ACC112 (cell line): ENCODE results near the gene RPIA.
A peak's percentile ranks its signal among the peaks of the same experiment; 100 is the strongest.
"Not testable (repeated sequence)": the region's sequence is repeated elsewhere in the genome, so short reads cannot be mapped to it uniquely, and the experiment has no call there.

ENCODE experiments used
- H2AFZ ChIP-seq: fragments of 200-600 bp; sonication (generic); one replicate; pipeline ENCODE4 v1.6.0; 2017; ENCODE audit warnings: antibody characterized with exemption, low read length; ENCODE audit not compliant: unreplicated experiment
- H3K27ac ChIP-seq: fragments of 200-600 bp; sonication (generic); 2 replicates; pipeline ENCODE4 v1.5.1; 2014; ENCODE audit warnings: low read depth, mild to moderate bottlenecking, antibody characterized with exemption, low read length, moderate library complexity
- H3K27me3 ChIP-seq: fragments of 200-600 bp; sonication (generic); 2 replicates; pipeline ENCODE4 v1.6.1; 2014; ENCODE audit warnings: mild to moderate bottlenecking, antibody characterized with exemption, low read length, moderate library complexity, mixed read lengths; ENCODE audit not compliant: insufficient read depth
- H3K36me3 ChIP-seq: fragments of 200-600 bp; sonication (generic); 2 replicates; pipeline ENCODE4 v1.6.1; 2016; ENCODE audit warnings: mild to moderate bottlenecking, antibody characterized with exemption, low read length, moderate library complexity, mixed read lengths; ENCODE audit not compliant: insufficient read depth
- H3K4me1 ChIP-seq: fragments of 200-600 bp; sonication (generic); one replicate; pipeline ENCODE4 v1.6.1; 2016; ENCODE audit warnings: low read length, mixed read lengths; ENCODE audit not compliant: insufficient read depth, unreplicated experiment, control insufficient read depth
- H3K4me3 ChIP-seq: fragments of 200-600 bp; sonication (generic); 2 replicates; pipeline ENCODE4 v1.5.1; 2014; ENCODE audit warnings: mild to moderate bottlenecking, low read depth, low read length
- H3K79me2 ChIP-seq: fragments of 200-600 bp; sonication (generic); one replicate; pipeline ENCODE4 v1.6.0; 2016; ENCODE audit warnings: low read length; ENCODE audit not compliant: control insufficient read depth, unreplicated experiment, insufficient read depth

RPIA gene

DNA sequence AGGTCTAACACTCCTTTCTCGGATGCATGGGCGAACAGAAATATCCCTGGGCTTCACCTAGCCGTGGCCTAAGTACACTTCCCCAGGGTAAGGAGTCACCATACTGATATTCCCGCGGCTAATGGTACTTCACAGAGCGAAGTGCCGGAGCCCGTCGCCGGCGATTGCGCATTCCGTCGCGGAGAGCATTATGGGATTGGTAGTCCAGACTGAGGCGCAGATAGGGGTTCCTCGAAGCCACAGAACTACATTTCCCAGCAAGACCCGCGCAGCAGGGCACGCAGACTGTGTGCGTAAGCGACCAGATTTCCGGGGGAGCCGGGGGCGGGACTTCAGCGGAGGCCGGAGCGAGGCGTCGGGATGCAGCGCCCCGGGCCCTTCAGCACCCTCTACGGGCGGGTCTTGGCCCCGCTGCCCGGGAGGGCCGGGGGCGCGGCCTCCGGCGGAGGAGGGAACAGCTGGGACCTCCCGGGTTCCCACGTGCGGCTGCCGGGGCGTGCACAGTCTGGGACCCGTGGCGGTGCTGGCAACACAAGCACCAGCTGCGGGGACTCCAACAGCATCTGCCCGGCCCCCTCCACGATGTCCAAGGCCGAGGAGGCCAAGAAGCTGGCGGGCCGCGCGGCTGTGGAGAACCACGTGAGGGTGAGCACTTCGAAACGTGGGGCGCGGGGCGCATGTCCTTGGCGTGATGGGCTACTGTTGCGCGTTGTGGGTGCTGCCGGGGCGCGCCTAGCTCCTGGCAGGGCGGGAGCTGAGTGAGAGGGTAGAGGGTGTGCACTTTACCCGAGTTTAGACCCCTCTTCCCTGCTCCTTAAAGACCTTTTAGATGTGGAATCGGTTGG, at the start of gene RPIA:
RPIA (plus strand) TSS at position 335 of the 845 bp plus-strand sequence; CDS start at position 361, 26 bp downstream.
- Histone ChIP-seq H3K4me3 (peak within 1 kb of the TSS; percentile 87), H3K36me3 (no peaks in the 10 kb centered on the region), H3K4me1 (peaks cover 12% of the 10 kb centered on the region), H3K27ac (peak within 1 kb of the TSS; percentile 13; the same call in 1 of the 2 replicates), H2AFZ (peak within 1 kb of the TSS; percentile 88), H3K27me3 (no peaks in the 10 kb centered on the region), H3K79me2 (peaks cover 51% of the 10 kb centered on the region)

GRCh38 chr2:88642278-88642677, 49.2 kb upstream of the RPIA start:
- H3K4me3 ChIP-seq, result no peak overlapping the region
- H3K27me3 ChIP-seq, result no peaks in the 10 kb centered on the region
- H3K27ac ChIP-seq, result no peak overlapping the region
- peaks cover 27% of the 10 kb centered on the region for H3K4me1 ChIP-seq
- H3K36me3 ChIP-seq, result no peaks in the 10 kb centered on the region
- no peaks in the 10 kb centered on the region for H3K79me2 ChIP-seq
- no peak overlapping the region for H2AFZ ChIP-seq

- H3K4me1 ChIP-seq, H3K27me3 ChIP-seq, H3K36me3 ChIP-seq, H2AFZ ChIP-seq, H3K4me3 ChIP-seq, H3K79me2 ChIP-seq, H3K27ac ChIP-seq: not testable (repeated sequence)
Measured at GRCh38 chr2:88645291-88645882, 46.1 kb upstream of the RPIA start.

- Histone ChIP-seq H3K27me3 (no peaks in the 10 kb centered on the region; the same call in 1 of the 2 replicates), H3K27ac (no peak overlapping the region), H3K4me3 (no peak overlapping the region), H3K36me3 (no peaks in the 10 kb centered on the region), H3K79me2 (no peaks in the 10 kb centered on the region), H2AFZ (no peak overlapping the region), H3K4me1 (peaks cover 10% of the 10 kb centered on the region)
Measured at GRCh38 chr2:88651646-88652045, 39.8 kb upstream of the RPIA start.

DNA sequence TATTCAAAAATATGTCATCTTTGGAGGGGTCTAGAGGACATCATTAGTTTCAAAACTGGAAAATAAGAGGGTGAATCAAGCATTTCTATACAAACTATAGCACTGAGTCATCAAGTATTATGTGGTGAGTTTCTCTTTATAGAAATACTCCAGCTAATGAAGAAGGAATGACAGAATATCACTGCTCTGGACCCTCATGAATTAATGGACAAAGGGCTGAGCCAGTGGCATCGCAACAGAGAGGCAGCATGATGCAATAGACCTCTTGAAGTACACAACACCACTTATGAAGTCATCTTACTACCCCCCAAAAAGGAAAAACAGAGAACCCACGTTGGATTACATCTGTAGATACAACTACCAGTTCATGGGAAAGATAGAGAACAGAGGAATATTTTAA, 36.8 kb upstream of the RPIA start:
- H2AFZ ChIP-seq, result no peak overlapping the region
- no peaks in the 10 kb centered on the region for H3K36me3 ChIP-seq
- H3K27ac ChIP-seq, result peak overlapping the region; percentile 58
- no peak overlapping the region for H3K4me3 ChIP-seq
- H3K4me1 ChIP-seq, result peaks cover 38% of the 10 kb centered on the region
- H3K79me2 ChIP-seq, result no peaks in the 10 kb centered on the region
- no peaks in the 10 kb centered on the region; the same call in 1 of the 2 replicates for H3K27me3 ChIP-seq

DNA sequence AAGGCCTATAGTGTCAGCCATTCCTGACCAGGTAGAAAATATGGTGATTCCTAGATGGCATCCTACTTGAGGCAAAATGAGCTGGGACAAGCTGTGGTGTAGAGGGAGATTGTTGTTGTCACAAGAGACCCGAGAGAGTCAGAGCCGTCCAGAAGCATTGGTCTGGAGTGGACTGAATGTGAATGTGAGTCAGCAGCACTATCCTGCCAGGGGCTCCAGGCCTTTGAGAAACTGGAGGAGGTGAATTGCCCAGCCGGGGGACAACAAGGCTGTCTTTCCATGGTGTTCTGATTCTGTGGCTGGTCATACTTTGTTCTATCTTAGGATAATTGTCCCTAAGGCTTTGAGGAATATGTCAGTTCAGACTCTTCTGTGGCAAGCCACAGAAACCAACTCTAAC, 34.8 kb upstream of the RPIA start:
- H3K79me2 ChIP-seq, result no peaks in the 10 kb centered on the region
- H3K27me3 ChIP-seq, result no peaks in the 10 kb centered on the region; the same call in 1 of the 2 replicates
- peak overlapping the region; percentile 50 for H3K4me3 ChIP-seq
- peaks cover 43% of the 10 kb centered on the region for H3K4me1 ChIP-seq
- H3K27ac ChIP-seq, result peak overlapping the region; percentile 86
- H2AFZ ChIP-seq, result peak overlapping the region; percentile 98
- H3K36me3 ChIP-seq, result no peaks in the 10 kb centered on the region

DNA sequence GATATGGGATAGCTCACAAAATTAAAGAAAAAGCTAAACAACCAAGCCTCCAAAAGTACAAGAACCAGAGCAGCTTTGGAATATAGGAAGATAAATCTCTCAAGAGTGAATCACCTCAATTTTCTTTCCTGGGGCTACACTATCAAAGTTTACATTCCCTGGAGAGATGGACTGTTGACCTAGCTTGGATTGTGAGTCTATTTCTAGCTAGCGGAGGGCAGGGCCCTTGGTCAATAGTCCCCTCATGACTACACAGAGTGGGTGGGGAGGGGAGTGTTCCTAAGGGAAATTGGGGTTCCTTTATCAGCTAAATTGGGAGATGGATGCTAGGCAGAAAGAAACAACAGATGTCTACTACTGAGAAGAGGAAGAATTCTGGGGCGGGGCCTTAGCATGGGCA, 34.3 kb upstream of the RPIA start:
- Histone ChIP-seq H3K4me3 (peak overlapping the region; percentile 50; the same call in 1 of the 2 replicates), H3K36me3 (no peaks in the 10 kb centered on the region), H2AFZ (peak overlapping the region; percentile 98), H3K27ac (peak overlapping the region; percentile 86), H3K27me3 (no peaks in the 10 kb centered on the region), H3K79me2 (no peaks in the 10 kb centered on the region), H3K4me1 (peaks cover 43% of the 10 kb centered on the region)

GRCh38 chr2:88658326-88658725, 33.1 kb upstream of the RPIA start:
- Histone ChIP-seq H3K4me1 (peaks cover 43% of the 10 kb centered on the region), H3K4me3 (peak overlapping the region; percentile 27), H3K79me2 (no peaks in the 10 kb centered on the region), H3K36me3 (no peaks in the 10 kb centered on the region), H2AFZ (peak overlapping the region; percentile 26), H3K27ac (peak overlapping the region; percentile 86), H3K27me3 (no peaks in the 10 kb centered on the region)

GRCh38 chr2:88658881-88659537, 32.5 kb upstream of the RPIA start:
- peak overlapping the region; percentile 27 for H3K4me3 ChIP-seq
- H3K27me3 ChIP-seq, result no peaks in the 10 kb centered on the region
- H3K79me2 ChIP-seq, result no peaks in the 10 kb centered on the region
- no peaks in the 10 kb centered on the region for H3K36me3 ChIP-seq
- H3K4me1 ChIP-seq, result peaks cover 43% of the 10 kb centered on the region
- H2AFZ ChIP-seq, result peak overlapping the region; percentile 82
- peak overlapping the region; percentile 86 for H3K27ac ChIP-seq

DNA sequence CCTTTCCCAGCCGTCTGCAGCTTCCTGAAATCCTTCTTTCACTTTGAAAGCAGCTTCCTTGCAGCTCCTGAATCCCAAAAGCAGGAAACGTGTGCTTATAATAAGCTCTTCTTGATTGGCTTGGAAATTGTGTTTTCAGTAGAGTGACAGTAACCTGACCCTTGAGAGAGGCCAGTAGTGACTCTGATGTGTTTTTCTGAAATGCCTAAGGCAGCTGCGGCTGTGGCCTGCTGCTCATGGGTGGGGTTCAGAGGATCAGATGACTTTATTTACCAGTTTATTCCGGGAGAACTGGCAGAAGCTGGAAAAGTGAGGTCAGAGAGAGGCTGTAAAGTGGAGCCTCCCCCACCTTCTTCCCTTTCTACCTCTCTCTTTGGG, 31.9 kb upstream of the RPIA start:
- Histone ChIP-seq H3K27ac (peak overlapping the region; percentile 86), H3K4me1 (peaks cover 39% of the 10 kb centered on the region), H3K4me3 (peak overlapping the region; percentile 27), H2AFZ (peak overlapping the region; percentile 82), H3K27me3 (no peaks in the 10 kb centered on the region), H3K36me3 (no peaks in the 10 kb centered on the region), H3K79me2 (no peaks in the 10 kb centered on the region)
